Uterus (tissue), 2 donors: ENCODE data around the gene ZSWIM1.

Experiments
- POLR2A ChIP-seq, 2 donors: fragments of 450-650 bp; IDR thresholded peaks; one replicate each; pipeline ENCODE4 v1.6.1; 2016; ENCODE audit warnings: antibody characterized with exemption in 2 of 2, mild to moderate bottlenecking in 1 of 2, moderate library complexity in 1 of 2
- TF ChIP-seq, protein P1 (sequence below), 4 experiments: fragments of 200-600 bp in 2 of 4; fragments of 450-650 bp in 2 of 4; sonication (generic) in 2 of 4; IDR thresholded peaks; one replicate each; pipeline ENCODE4 v1.5.1; 2016 to 2019; ENCODE audit warnings: antibody characterized with exemption in 4 of 4, mild to moderate bottlenecking in 2 of 4, moderate library complexity in 1 of 4

- TF ChIP-seq, protein P1, sequence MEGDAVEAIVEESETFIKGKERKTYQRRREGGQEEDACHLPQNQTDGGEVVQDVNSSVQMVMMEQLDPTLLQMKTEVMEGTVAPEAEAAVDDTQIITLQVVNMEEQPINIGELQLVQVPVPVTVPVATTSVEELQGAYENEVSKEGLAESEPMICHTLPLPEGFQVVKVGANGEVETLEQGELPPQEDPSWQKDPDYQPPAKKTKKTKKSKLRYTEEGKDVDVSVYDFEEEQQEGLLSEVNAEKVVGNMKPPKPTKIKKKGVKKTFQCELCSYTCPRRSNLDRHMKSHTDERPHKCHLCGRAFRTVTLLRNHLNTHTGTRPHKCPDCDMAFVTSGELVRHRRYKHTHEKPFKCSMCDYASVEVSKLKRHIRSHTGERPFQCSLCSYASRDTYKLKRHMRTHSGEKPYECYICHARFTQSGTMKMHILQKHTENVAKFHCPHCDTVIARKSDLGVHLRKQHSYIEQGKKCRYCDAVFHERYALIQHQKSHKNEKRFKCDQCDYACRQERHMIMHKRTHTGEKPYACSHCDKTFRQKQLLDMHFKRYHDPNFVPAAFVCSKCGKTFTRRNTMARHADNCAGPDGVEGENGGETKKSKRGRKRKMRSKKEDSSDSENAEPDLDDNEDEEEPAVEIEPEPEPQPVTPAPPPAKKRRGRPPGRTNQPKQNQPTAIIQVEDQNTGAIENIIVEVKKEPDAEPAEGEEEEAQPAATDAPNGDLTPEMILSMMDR (IDR thresholded peaks at IDR 0.05) = no peak
- no peak for TF ChIP-seq POLR2A (IDR thresholded peaks at IDR 0.05)
Measured at GRCh38 chr20:45853484-45853883, 27.5 kb upstream of the ZSWIM1 start.
